HAP-1 (cell line): ENCODE measurements around the gene UGT1A10.

ENCODE experiments used
- DNase-seq, 2 experiments: peaks; one replicate each; pipeline ENCODE4 v3.0.0-alpha.2; 2016 to 2020; ENCODE audit warnings: low spot score in 2 of 2
- H3K27me3 ChIP-seq: fragments of 250-450 bp; sonication (Bioruptor Pico); 2 replicates; pipeline ENCODE4 v1.5.1; 2020; ENCODE audit warnings: low read depth, mild to moderate bottlenecking, moderate library complexity
- H3K36me3 ChIP-seq: fragments of 250-450 bp; sonication (Bioruptor Pico); replicated peaks from 2 replicates; pipeline ENCODE4 v1.5.1; 2020; ENCODE audit warnings: mild to moderate bottlenecking
- H3K4me1 ChIP-seq: fragments of 250-450 bp; sonication (Bioruptor Pico); 2 replicates; pipeline ENCODE4 v1.5.1; 2020; ENCODE audit warnings: mild to moderate bottlenecking
- H3K4me3 ChIP-seq: fragments of 250-450 bp; sonication (Bioruptor Pico); 2 replicates; pipeline ENCODE4 v1.5.1; 2020; ENCODE audit warnings: mild to moderate bottlenecking, moderate library complexity
- H3K9me3 ChIP-seq: fragments of 250-450 bp; sonication (Bioruptor Pico); 2 replicates; pipeline ENCODE4 v1.5.1; 2020; ENCODE audit warnings: mild to moderate bottlenecking, moderate library complexity
- in situ Hi-C: fragments of 300-500 bp; cut with MboI; formaldehyde crosslinking; loops from 3 replicates; pipeline ENCODE4 v1.14.3; 2020; ENCODE audit warnings: low sequenced_read_pairs, inconsistent platforms, mixed read lengths

UGT1A10 gene

GRCh38 chr2:233794128-233794658 is 157.9 kb downstream of the UGT1A10 start:
- H3K27me3 ChIP-seq, result no peaks in the 10 kb centered on the region
- no peaks in the 10 kb centered on the region for H3K4me1 ChIP-seq
- H3K4me3 ChIP-seq, result no peak overlapping the region
- in situ Hi-C loops, result no loop called here
- no peak for DNase-seq
- no peaks in the 10 kb centered on the region for H3K36me3 ChIP-seq
- H3K9me3 ChIP-seq, result no peaks in the 10 kb centered on the region

GRCh38 chr2:233795735-233796171 is 159.5 kb downstream of the UGT1A10 start:
- H3K9me3 ChIP-seq, result no peaks in the 10 kb centered on the region
- in situ Hi-C loops, result no loop called here
- no peak for DNase-seq
- no peak overlapping the region for H3K4me3 ChIP-seq
- H3K4me1 ChIP-seq, result no peaks in the 10 kb centered on the region
- H3K27me3 ChIP-seq, result no peaks in the 10 kb centered on the region
- no peaks in the 10 kb centered on the region for H3K36me3 ChIP-seq

- Histone ChIP-seq H3K4me1 (no peaks in the 10 kb centered on the region), H3K27me3 (no peaks in the 10 kb centered on the region), H3K4me3 (no peak overlapping the region), H3K36me3 (no peaks in the 10 kb centered on the region), H3K9me3 (no peaks in the 10 kb centered on the region)
- in situ Hi-C loops, result no loop called here
- no peak for DNase-seq
These were observed 160.0 kb downstream of the UGT1A10 start for GRCh38 chr2:233796254-233796653.

- H3K36me3 ChIP-seq, result no peaks in the 10 kb centered on the region
- H3K4me3 ChIP-seq, result no peak overlapping the region
- no peaks in the 10 kb centered on the region for H3K9me3 ChIP-seq
- in situ Hi-C loops, result no loop called here
- no peaks in the 10 kb centered on the region for H3K4me1 ChIP-seq
- no peaks in the 10 kb centered on the region for H3K27me3 ChIP-seq
- no peak for DNase-seq
These were observed 162.3 kb downstream of the UGT1A10 start for GRCh38 chr2:233798335-233799086.

- no peaks in the 10 kb centered on the region for H3K4me1 ChIP-seq
- H3K27me3 ChIP-seq, result no peaks in the 10 kb centered on the region
- H3K9me3 ChIP-seq, result no peaks in the 10 kb centered on the region
- in situ Hi-C loops, result no loop called here
- DNase-seq, result no peak
- H3K4me3 ChIP-seq, result no peak overlapping the region
- no peaks in the 10 kb centered on the region for H3K36me3 ChIP-seq
These were observed 162.9 kb downstream of the UGT1A10 start for GRCh38 chr2:233799087-233799665.

- no peaks in the 10 kb centered on the region for H3K9me3 ChIP-seq
- no peak overlapping the region for H3K4me3 ChIP-seq
- no peaks in the 10 kb centered on the region for H3K27me3 ChIP-seq
- DNase-seq, result no peak
- in situ Hi-C loops, result no loop called here
- no peaks in the 10 kb centered on the region for H3K36me3 ChIP-seq
- no peaks in the 10 kb centered on the region for H3K4me1 ChIP-seq
These were observed 163.5 kb downstream of the UGT1A10 start for GRCh38 chr2:233799716-233800115.

GRCh38 chr2:233800208-233800607 is 164.0 kb downstream of the UGT1A10 start:
- in situ Hi-C loops, result no loop called here
- H3K27me3 ChIP-seq, result no peaks in the 10 kb centered on the region
- H3K4me1 ChIP-seq, result no peaks in the 10 kb centered on the region

GRCh38 chr2:233801357-233802131 is 165.3 kb downstream of the UGT1A10 start:
- DNase-seq, result no peak
- Histone ChIP-seq H3K27me3 (no peaks in the 10 kb centered on the region), H3K4me3 (no peak overlapping the region), H3K36me3 (no peaks in the 10 kb centered on the region), H3K9me3 (no peaks in the 10 kb centered on the region), H3K4me1 (no peaks in the 10 kb centered on the region)
- in situ Hi-C loops, result no loop called here

More at GRCh38 chr2:233800208-233800607, 164.0 kb downstream of the UGT1A10 start:
- Histone ChIP-seq H3K9me3 (no peaks in the 10 kb centered on the region), H3K4me3 (no peak overlapping the region), H3K36me3 (no peaks in the 10 kb centered on the region)
- DNase-seq, result no peak

GRCh38 chr2:233802132-233802815 is 166.0 kb downstream of the UGT1A10 start:
- Histone ChIP-seq H3K9me3 (no peaks in the 10 kb centered on the region), H3K27me3 (no peaks in the 10 kb centered on the region), H3K4me1 (no peaks in the 10 kb centered on the region), H3K36me3 (no peaks in the 10 kb centered on the region), H3K4me3 (no peak overlapping the region)
- in situ Hi-C loops, result no loop called here
- no peak for DNase-seq

GRCh38 chr2:233803292-233803911 is 167.2 kb downstream of the UGT1A10 start:
- DNase-seq, result no peak
- H3K4me3 ChIP-seq, result no peak overlapping the region
- no peaks in the 10 kb centered on the region for H3K27me3 ChIP-seq
- no peaks in the 10 kb centered on the region for H3K36me3 ChIP-seq
- in situ Hi-C loops, result no loop called here
- no peaks in the 10 kb centered on the region for H3K4me1 ChIP-seq
- no peaks in the 10 kb centered on the region for H3K9me3 ChIP-seq

GRCh38 chr2:233803994-233804393 is 167.7 kb downstream of the UGT1A10 start:
- Histone ChIP-seq H3K36me3 (no peaks in the 10 kb centered on the region), H3K4me1 (no peaks in the 10 kb centered on the region), H3K27me3 (no peaks in the 10 kb centered on the region), H3K4me3 (no peak overlapping the region), H3K9me3 (no peaks in the 10 kb centered on the region)
- no peak for DNase-seq
- in situ Hi-C loops, result no loop called here

- Histone ChIP-seq H3K4me3 (no peak overlapping the region), H3K4me1 (no peaks in the 10 kb centered on the region), H3K9me3 (no peaks in the 10 kb centered on the region), H3K36me3 (no peaks in the 10 kb centered on the region), H3K27me3 (no peaks in the 10 kb centered on the region)
- in situ Hi-C loops, result no loop called here
- no peak for DNase-seq
These were observed 171.1 kb downstream of the UGT1A10 start for GRCh38 chr2:233807215-233807865.
